Measurements from ENCODE around the gene PLA2G4D. TPM values are rescaled to one million over a fixed set of nuclear protein-coding genes. Genes with fewer than 3 reads are reported as not detected.

The PLA2G4D gene
- total and polyA plus RNA-seq, 2 donors (not counting 3 experiments of a cell fraction or from before 2014, with no cell fraction given), result not detected

DNA sequence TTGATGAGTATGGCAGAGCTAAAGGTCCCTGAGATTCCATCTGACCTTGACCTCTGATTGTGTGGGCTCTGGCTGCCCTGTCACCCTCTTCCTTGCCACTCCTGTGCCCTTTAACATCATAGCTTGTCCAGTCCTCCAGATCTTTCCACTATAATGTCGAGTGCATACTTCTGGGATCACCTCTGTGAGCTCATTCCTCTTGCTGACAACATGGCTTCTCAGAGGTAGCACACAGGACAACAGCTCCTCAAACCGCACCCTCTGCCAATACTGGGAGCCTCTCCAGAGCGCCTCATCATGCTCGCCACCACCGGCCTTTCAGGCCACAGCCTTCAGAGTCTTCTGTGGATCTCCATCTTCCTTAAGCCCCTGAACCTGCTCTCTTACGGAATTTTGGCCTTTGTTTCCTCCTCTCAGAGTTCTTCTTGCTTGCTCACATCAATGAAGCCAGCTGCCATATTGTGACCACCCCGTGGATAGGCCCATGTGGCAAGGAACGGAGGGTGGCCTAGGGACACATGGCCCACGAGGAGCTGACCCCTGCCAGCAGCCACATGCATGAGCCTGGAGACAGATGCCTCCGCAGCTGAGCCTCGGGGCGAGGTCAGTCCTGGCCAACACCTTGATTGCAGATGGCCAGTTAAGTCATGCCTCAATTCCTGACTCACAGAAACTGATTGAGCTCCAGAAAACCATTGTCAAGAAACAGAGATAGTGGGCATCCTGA lies 31.1 kb downstream of the PLA2G4D start:
- no peak overlapping the region for H3K9ac ChIP-seq (replicated peaks; ENCODE audit: extremely low read depth, insufficient read depth, low read length)
- H2AFZ ChIP-seq (ENCODE audit: low read depth, low read length), result no peak overlapping the region
- no peak overlapping the region for H3K4me2 ChIP-seq (ENCODE audit: insufficient read depth, low read length)
- H3K9me1 ChIP-seq (replicated peaks; ENCODE audit: control insufficient read depth, extremely low read depth, insufficient read depth, low read length), result no peaks in the 10 kb centered on the region
- H3K4me1 ChIP-seq (ENCODE audit: control insufficient read depth, extremely low read depth, insufficient read depth, low read length), result no peaks in the 10 kb centered on the region
- no peak for TF ChIP-seq FOS (IDR thresholded peaks at IDR 0.05; ENCODE audit: borderline replicate concordance, insufficient read depth, low read length)
- no peak for TF ChIP-seq MYC (IDR thresholded peaks at IDR 0.05; ENCODE audit: low read depth, low read length)
- TF ChIP-seq EZH2 (IDR thresholded peaks at IDR 0.05; ENCODE audit: borderline replicate concordance, low read depth, low read length, severe bottlenecking), result no peak
- no peak for TF ChIP-seq POLR2A (IDR thresholded peaks at IDR 0.05; ENCODE audit: low read depth, low read length)
- no peak for TF ChIP-seq JUN (IDR thresholded peaks at IDR 0.05; ENCODE audit: borderline replicate concordance, insufficient read depth, insufficient read length, low read depth)
- no peak for TF ChIP-seq GATA2 (IDR thresholded peaks at IDR 0.05; ENCODE audit: insufficient read depth, insufficient read length, low read depth, low read length)
- TF ChIP-seq, protein P1, sequence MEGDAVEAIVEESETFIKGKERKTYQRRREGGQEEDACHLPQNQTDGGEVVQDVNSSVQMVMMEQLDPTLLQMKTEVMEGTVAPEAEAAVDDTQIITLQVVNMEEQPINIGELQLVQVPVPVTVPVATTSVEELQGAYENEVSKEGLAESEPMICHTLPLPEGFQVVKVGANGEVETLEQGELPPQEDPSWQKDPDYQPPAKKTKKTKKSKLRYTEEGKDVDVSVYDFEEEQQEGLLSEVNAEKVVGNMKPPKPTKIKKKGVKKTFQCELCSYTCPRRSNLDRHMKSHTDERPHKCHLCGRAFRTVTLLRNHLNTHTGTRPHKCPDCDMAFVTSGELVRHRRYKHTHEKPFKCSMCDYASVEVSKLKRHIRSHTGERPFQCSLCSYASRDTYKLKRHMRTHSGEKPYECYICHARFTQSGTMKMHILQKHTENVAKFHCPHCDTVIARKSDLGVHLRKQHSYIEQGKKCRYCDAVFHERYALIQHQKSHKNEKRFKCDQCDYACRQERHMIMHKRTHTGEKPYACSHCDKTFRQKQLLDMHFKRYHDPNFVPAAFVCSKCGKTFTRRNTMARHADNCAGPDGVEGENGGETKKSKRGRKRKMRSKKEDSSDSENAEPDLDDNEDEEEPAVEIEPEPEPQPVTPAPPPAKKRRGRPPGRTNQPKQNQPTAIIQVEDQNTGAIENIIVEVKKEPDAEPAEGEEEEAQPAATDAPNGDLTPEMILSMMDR (IDR thresholded peaks at IDR 0.05; ENCODE audit: extremely low read depth in 1 of 2, insufficient read depth in 1 of 2, low read depth in 1 of 2, low read length in 2 of 2), result no peak
- TF ChIP-seq, protein P2, sequence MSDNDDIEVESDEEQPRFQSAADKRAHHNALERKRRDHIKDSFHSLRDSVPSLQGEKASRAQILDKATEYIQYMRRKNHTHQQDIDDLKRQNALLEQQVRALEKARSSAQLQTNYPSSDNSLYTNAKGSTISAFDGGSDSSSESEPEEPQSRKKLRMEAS (IDR thresholded peaks at IDR 0.05; ENCODE audit: insufficient read depth, insufficient read length), result no peak
- TF ChIP-seq POLR2AphosphoS5 (IDR thresholded peaks at IDR 0.05; ENCODE audit: insufficient read depth, low read depth, low read length), result no peak
- dilution Hi-C loops (cut with MboI; ENCODE audit: extremely low pct_ligation_motif_present, low sequenced_read_pairs), result no loop called here
- peaks cover 0 to 2% of the 10 kb centered on the region in 2 experiments for H3K27me3 ChIP-seq (ENCODE audit: control insufficient read depth in 2 of 2, insufficient read depth in 2 of 2, low read length in 2 of 2)
- ChIA-PET POLR2A (no interaction called here), CTCF (interaction anchor here (0.8 to 7.9 kb wide), 7 partner anchors 16 to 75 kb away, joined by 3 to 96 read pairs (median 21); no protein-coding TSS in a partner anchor)
- no peak overlapping the region for H3K27ac ChIP-seq (ENCODE audit: insufficient read depth, low read depth, low read length)
- no peaks in the 10 kb centered on the region for H3K9me3 ChIP-seq (replicated peaks; ENCODE audit: control insufficient read depth, insufficient read depth, low read length)
- DNase-seq (ENCODE audit: low read depth, low spot score), result no peak
- no peak overlapping the region for H3K4me3 ChIP-seq (replicated peaks in 1 of 3; ENCODE audit: insufficient read depth in 1 of 3, low read depth in 1 of 3, low read length in 3 of 3)
- no peaks in the 10 kb centered on the region for H4K20me1 ChIP-seq (replicated peaks; ENCODE audit: control insufficient read depth, extremely low read depth, insufficient read depth, low read length)
- no TSS peak for BruUV-seq (replicated peaks)
- H3K79me2 ChIP-seq (ENCODE audit: control insufficient read depth, insufficient read depth, low read length), result no peaks in the 10 kb centered on the region
- intact Hi-C loops (cut with micrococcal nuclease), result no loop called here
- no peak for FAIRE-seq
- no peaks in the 10 kb centered on the region for H3K36me3 ChIP-seq (ENCODE audit: control insufficient read depth in 2 of 2, extremely low read depth in 1 of 2, insufficient read depth in 2 of 2, low read length in 2 of 2)
